ENCODE measurements around the gene LGALS16. TPM values are rescaled to one million over a fixed set of nuclear protein-coding genes. Genes with fewer than 3 reads are reported as not detected.
"Not testable (repeated sequence)": the region's sequence is repeated elsewhere in the genome, so short reads cannot be mapped to it uniquely, and the experiment has no call there.

The LGALS16 gene
- total and polyA plus RNA-seq, 10 of the 15 experiments (the other 5 are each of a cell fraction or from before 2014, with no cell fraction given), result not detected

GRCh38 chr19:39686739-39687138 is 31.0 kb downstream of the LGALS16 start (continued):
- TF ChIP-seq KLF5 (IDR thresholded peaks at IDR 0.05; ENCODE audit: partially characterized antibody) (no peak), IKZF1 (conservative IDR thresholded peaks at IDR 0.05) (peak; percentile 25; the same call in 1 of the 2 replicates), BRCA1 (IDR thresholded peaks at IDR 0.05; ENCODE audit: low read depth, low read length) (no peak), NR2C1 (IDR thresholded peaks at IDR 0.05) (peak; percentile 58; the same call in 1 of the 2 replicates), CHD1 (IDR thresholded peaks at IDR 0.05; ENCODE audit: low read depth, low read length) (no peak)

- 97% methylated on average over 4 of the region's 4 CpGs for WGBS (ENCODE audit: insufficient coverage, insufficient replicate concordance, low lambda C conversion rate, missing lambda C conversion rate)
- BruUV-seq (replicated peaks); H3K9ac ChIP-seq (ENCODE audit: control insufficient read depth, insufficient read depth, low read length); H3K79me2 ChIP-seq (ENCODE audit: control insufficient read depth, insufficient read depth, low read length); DNase-seq (ENCODE audit: low read depth, low spot score); FAIRE-seq; in situ Hi-C loops (cut with MboI); H3K27me3 ChIP-seq (replicated peaks in 1 of 2; ENCODE audit: control insufficient read depth in 2 of 2, insufficient read depth in 2 of 2, low read length in 1 of 2); ATAC-seq; H4K20me1 ChIP-seq (ENCODE audit: control insufficient read depth, insufficient read depth); SMC1A ChIA-PET (ENCODE audit: uncharacterized antibody, unreplicated experiment); RAD21 ChIA-PET (ENCODE audit: unreplicated experiment); H2AFZ ChIP-seq (ENCODE audit: control insufficient read depth, low read depth, low read length); H3K4me2 ChIP-seq (ENCODE audit: control insufficient read depth, insufficient read depth); POLR2A ChIA-PET; intact Hi-C loops (cut with micrococcal nuclease; ENCODE audit: unreplicated experiment); H3K27ac ChIP-seq (ENCODE audit: control insufficient read depth, insufficient read depth); H3K4me3 ChIP-seq; H3K9me3 ChIP-seq (replicated peaks; ENCODE audit: control insufficient read depth, insufficient read depth, low read length); CTCF ChIA-PET: not testable (repeated sequence)
- Histone ChIP-seq H3K36me3 (ENCODE audit: control insufficient read depth in 2 of 2, insufficient read depth in 2 of 2, low read length in 1 of 2) (peaks cover 0 to 24% of the 10 kb centered on the region in 2 experiments; a peak in 2 of 4 replicates), H3K4me1 (ENCODE audit: control insufficient read depth, insufficient read depth, low read length) (peaks cover 26% of the 10 kb centered on the region)
Observed at GRCh38 chr19:39688637-39689036, 32.9 kb downstream of the LGALS16 start.

GRCh38 chr19:39692166-39692565 is 36.5 kb downstream of the LGALS16 start:
- H3K27ac ChIP-seq (ENCODE audit: control insufficient read depth, insufficient read depth), result peak overlapping the region; percentile 47
- no peak for DNase-seq (ENCODE audit: low read depth, low spot score)
- 98% methylated on average over 3 of the region's 3 CpGs for WGBS (ENCODE audit: insufficient coverage, insufficient replicate concordance, low lambda C conversion rate, missing lambda C conversion rate)
- SMC1A ChIA-PET (ENCODE audit: uncharacterized antibody, unreplicated experiment), result interaction anchor here (1.0 to 1.4 kb wide), 3 partner anchors 9 to 16 kb away, joined by 5 read pairs; no protein-coding TSS in a partner anchor
- peak; percentile 18 for FAIRE-seq
- peaks cover 2% of the 10 kb centered on the region; the same call in 2 of the 3 replicates for H3K9me3 ChIP-seq (replicated peaks; ENCODE audit: control insufficient read depth, insufficient read depth, low read length)
- RAD21 ChIA-PET (ENCODE audit: unreplicated experiment), result interaction anchor here (0.8 to 1.0 kb wide), 4 partner anchors 9 to 152 kb away, joined by 3 to 4 read pairs (median 4); no protein-coding TSS in a partner anchor
- TF ChIP-seq BCL3 (IDR thresholded peaks at IDR 0.05; ENCODE audit: borderline replicate concordance, insufficient read depth, low read depth, low read length, poor library complexity, severe bottlenecking) (peak; percentile 80), TCF12 (IDR thresholded peaks at IDR 0.05; ENCODE audit: low read depth, low read length) (peak; percentile 57; the same call in 1 of the 2 replicates), RUNX3 (IDR thresholded peaks at IDR 0.05; ENCODE audit: low read length) (peak; percentile 16; the same call in 1 of the 2 replicates), PBX3 (IDR thresholded peaks at IDR 0.05; ENCODE audit: insufficient replicate concordance, low read depth, low read length) (peak; percentile 40), TCF3 (IDR thresholded peaks at IDR 0.05; ENCODE audit: borderline replicate concordance, insufficient read depth, low read depth, low read length) (0 out of 2 replicates have a peak, but pooled peaks have one; percentile 57), NR2C1 (IDR thresholded peaks at IDR 0.05) (no peak)
- H3K79me2 ChIP-seq (ENCODE audit: control insufficient read depth, insufficient read depth, low read length), result no peaks in the 10 kb centered on the region
- H3K4me1 ChIP-seq (ENCODE audit: control insufficient read depth, insufficient read depth, low read length), result peaks cover 19% of the 10 kb centered on the region
- H3K4me2 ChIP-seq (ENCODE audit: control insufficient read depth, insufficient read depth), result 0 out of 2 replicates have a peak overlapping the region, but pooled peaks have one; percentile 3
- no peaks in the 10 kb centered on the region for H3K36me3 ChIP-seq (ENCODE audit: control insufficient read depth in 2 of 2, insufficient read depth in 2 of 2, low read length in 1 of 2)
- CTCF ChIA-PET, result interaction anchor here (1.2 kb wide), 1 partner anchor 100 kb away, joined by 3 read pairs; no protein-coding TSS in a partner anchor
- no peak overlapping the region for H3K9ac ChIP-seq (ENCODE audit: control insufficient read depth, insufficient read depth, low read length)
- intact Hi-C loops (cut with micrococcal nuclease; ENCODE audit: unreplicated experiment), result no loop called here
- no peak overlapping the region for H2AFZ ChIP-seq (ENCODE audit: control insufficient read depth, low read depth, low read length)
- in situ Hi-C loops (cut with MboI), result no loop called here
- no peaks in the 10 kb centered on the region for H4K20me1 ChIP-seq (ENCODE audit: control insufficient read depth, insufficient read depth)
- peak; percentile 45 for ATAC-seq
- POLR2A ChIA-PET, result interaction anchor here (1.2 kb wide), 1 partner anchor 10 kb away, joined by 4 read pairs; no protein-coding TSS in a partner anchor
- H3K4me3 ChIP-seq, result no peak overlapping the region
- BruUV-seq (replicated peaks), result no TSS peak
- H3K27me3 ChIP-seq (replicated peaks in 1 of 2; ENCODE audit: control insufficient read depth in 2 of 2, insufficient read depth in 2 of 2, low read length in 1 of 2), result no peaks in the 10 kb centered on the region

All from GM12878 (cell line).